NK-92 (cell line): ENCODE measurements around the gene MSMO1.
"Not testable (repeated sequence)": the region's sequence is repeated elsewhere in the genome, so short reads cannot be mapped to it uniquely, and the experiment has no call there.

ENCODE experiments used
- DNase-seq: peaks from one replicate; lab custom pipeline; 2025; ENCODE audit not compliant: unreplicated experiment; lab: John Stamatoyannopoulos, UW

MSMO1 gene

DNA sequence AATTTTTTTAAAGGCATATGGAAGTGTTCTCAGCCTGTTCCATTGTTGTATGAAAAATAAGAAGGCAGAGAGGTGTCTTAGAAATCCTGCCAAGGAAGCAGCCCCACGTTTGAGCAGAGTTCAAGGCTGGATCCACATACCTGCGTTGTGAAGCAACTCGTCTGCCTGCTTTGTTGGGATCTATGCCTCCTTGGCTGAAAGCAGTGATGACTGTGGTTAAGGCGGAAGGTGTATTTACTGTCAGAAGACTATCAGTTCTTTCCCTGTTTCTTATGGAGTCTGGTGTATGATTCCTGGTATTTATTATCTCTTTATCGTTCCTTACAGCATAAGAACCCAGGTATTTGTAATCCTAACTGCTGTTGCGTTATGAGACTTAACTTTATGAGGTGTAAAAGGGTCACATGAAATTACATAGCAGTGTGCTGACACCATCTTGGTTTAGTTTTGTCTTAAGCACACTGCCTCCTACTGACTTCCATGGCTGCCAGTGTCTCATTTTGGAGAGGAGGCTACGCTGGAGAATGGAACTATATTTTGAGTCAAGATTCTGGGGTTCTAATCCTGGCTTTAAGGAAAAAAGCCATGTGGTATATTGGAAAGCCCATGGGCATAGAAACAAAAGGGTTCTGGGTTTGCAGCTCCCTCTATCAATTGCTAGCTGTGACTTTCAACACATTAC, 3.1 kb upstream of the MSMO1 start:
- DNase-seq = no peak

DNA sequence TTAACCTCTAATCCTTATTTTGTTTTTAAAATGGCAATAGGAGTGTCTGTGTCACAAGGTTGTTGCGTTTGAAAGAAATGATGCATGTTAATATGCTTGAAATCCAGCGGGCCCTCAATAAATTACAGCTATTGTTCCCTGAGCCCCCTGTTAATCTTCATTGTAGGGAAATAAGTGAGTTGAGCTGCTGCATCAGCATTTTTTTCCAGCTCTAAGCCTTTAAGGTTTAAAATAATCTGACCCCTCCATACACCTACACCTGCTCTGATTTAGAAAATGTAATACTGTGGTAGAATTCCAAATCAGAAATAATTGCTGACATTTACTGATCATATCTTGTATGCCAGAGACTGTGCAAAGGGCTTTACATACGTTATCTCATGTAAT, 2.6 kb upstream of the MSMO1 start:
- DNase-seq = no peak

DNA sequence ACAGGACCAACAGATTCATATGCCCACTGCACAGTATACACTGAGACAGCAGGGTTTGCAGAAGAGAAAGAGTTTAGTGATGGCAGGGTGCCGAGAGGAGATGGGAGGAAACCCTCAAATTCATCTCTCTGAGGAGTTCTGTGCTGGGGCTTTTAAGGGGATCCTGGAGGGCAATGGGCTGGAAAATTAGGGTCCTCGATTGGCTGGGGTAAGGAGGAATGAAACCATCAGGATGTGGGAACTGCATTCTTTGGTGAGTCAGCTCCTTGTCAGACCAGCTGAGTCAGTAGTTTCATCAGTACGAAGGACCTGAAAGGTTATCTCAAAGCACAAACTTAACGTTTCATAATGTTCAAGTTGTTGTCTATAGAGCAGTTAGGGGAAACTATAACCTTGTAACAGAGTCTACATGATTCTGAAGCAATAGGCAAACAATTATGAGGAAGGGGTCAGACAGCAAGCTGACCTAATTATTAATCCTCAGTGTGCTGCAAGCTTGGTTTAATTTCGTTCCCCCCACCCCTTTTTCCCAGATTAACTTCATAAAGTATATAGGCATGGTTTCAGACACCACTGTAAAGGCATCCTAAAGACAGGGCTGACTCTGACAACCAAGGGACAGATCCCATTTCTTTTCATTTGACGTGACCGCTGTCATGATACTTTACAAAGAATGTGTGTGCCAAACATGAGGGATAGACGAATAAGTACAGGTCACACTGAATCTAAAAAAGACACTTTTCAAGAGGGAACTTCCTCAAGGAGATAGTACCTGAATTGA, 1.5 kb upstream of the MSMO1 start:
- no peak for DNase-seq

DNA sequence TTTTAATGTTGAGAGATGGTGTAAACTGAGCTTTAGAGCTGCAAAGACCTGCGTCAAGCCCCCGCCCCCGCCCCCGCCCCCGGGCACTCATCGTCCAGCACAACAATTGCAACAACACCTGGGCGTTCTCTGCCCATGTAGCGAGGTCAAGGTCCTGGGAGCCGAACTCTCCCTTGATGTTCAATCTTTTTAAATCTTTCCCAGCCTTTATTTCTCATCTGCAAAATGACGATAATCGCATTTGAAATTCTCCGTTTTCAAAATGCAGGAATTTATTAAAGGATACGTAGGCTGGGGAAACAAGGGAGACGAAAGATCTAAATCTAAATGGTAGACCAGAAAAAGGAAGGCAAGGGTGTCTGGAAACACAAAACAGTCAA, 648 bp upstream of the MSMO1 start:
- no peak for DNase-seq

DNA sequence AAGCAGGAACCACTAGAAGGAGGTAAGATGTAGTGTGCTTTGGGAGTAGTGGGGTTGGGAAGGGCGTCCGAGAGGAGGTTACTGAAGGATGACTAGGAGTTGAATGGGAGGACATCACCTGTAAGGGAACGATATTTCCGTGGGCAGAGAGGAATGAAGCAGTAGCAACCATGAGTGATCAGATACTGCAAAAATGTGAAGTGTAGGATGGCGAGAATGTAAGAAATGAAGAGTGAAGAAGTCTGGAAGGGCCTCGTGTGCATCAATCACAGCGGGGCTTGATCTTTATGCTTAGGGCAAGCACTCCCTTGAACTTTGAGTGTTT, 594 bp downstream of the MSMO1 start:
- DNase-seq = no peak

DNA sequence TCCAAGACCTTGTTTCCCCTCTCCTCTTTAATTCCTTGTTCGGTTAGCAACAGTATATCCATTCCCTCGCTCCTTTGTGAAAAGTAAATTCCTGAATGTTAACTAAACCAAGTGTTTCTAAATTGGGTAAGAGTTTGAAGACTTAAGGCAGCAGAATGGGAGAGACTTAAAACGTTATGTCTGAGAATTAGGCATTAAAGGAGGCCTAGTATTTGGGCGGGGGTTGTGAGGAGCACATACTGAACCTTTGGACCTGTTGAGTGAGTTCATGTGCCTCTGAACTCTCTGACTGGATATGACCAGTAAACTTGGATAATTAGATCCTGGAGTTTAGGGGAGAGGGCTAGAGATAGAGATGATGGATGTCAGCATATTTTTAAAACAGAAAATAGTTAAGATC, 1.2 kb downstream of the MSMO1 start:
- DNase-seq = no peak

DNA sequence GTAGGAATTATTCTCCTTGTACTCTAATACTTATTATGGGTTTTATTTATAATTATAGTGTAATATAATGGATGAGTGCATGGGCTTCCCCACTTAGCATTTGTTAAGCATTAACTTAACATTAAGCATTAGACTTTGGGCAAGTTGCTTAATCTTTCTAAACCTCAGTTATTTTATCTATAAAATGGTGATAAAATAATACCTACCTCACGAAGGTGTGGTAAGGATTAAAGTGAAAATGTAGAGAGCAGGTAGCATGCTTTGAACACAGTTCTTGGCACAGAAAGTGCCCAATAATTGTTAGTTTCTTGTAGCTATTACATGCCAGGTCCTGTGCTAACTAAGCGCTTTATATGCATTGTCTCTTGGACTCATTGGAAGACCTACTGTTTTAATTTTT, 2.6 kb downstream of the MSMO1 start:
- DNase-seq = no peak

DNA sequence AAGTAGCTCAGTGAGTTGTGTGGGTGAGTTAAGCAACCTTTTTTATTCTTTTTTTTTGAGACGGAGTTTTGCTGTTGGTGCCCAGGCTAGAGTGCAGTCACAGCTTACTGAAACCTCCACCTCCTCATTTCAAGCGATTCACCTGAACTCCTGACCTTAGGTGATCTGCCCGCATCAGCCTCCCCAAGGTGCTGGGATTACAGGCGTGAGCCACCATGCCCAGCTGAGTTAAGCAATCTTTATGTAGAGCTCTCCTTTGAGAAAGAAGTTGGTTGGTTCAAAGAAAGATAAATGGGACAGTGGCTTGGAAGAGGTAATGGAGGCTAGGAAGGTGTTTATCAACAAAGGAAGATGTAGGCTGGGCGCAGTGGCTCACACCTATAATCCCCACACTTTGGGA, 3.2 kb downstream of the MSMO1 start:
- DNase-seq = no peak

DNA sequence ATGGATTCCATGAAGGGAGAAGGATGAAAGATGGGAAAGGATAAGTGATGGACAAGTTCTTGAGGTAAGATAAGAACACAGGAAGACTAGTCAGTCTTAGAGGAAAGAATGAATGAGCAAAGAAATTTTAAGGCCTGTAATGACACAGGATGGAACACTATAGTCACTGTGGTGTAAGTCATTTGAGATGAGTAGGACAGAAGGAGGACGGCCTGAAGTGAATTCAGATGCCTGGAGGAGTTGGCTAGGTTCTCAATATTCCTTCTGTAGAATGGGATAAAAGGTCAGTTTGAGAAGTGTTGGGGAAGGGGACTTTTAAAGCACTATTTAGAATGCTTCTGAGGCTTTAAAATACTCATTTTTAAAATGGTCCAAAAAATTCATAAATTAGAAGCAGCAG, 3.9 kb downstream of the MSMO1 start:
- DNase-seq = no peak

DNA sequence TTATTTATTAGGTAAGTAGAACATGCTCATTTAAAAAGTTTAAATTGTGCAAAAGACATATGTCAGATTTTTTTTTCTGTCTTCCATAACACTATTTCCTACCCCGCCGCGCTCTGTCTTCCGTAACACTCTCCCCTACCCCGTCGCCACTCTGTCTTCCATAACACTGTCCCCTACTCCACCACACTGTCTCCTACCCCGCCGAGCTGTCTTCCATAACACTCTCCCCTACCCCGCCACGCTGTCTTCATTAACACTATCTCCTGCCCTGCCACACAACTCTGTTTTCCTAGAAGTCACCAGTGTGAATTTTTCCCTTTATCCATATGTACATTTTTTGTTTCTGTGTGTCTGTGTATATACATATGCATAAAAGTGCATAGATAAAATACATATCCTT, 4.4 kb downstream of the MSMO1 start:
- DNase-seq = no peak

DNA sequence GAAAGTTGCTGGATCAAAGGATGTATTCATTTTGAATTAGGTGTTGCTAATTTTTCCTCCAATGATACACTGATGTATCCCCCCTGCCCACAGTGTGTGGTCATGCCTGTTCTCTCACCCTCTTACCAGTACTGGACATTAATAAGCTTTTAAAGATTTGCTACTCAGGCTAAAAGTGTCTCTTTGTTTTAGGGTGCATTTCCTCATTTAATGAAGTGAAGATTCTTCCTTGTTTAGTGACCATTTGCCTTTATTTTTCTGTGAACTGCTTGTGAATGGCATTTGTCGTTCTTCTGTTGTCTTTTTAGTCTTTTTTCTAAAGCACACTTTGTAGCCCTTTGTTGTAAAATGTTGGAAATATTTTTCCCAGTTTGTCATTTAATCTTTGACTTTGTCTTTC, 5.0 kb downstream of the MSMO1 start:
- DNase-seq = no peak

DNA sequence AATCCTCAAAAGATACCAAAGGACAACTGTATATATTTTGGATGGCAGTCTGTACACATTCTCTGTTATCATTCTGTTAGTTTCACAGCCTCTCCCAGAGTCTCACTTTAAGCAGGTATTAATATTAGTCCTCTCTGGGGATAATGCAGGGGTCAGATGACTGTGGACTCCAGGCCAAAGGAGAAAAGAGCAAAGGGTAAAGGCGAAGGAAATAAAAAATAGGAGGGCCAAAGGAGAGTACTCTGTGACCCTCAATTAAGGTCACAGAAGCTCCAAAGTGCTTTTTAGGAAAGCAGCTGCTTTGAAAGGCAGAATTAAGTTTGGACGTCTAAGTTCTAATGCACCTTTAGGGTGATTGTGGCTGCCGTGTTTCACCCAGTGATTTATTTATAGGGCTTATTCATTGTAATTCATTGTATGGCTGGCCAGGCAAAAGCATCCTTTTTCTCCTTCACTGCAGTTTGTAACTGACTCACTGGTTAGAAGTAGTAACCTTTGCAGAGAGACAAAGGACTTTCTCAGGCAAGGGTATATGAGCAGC, 7.8 kb downstream of the MSMO1 start:
- no peak for DNase-seq

DNA sequence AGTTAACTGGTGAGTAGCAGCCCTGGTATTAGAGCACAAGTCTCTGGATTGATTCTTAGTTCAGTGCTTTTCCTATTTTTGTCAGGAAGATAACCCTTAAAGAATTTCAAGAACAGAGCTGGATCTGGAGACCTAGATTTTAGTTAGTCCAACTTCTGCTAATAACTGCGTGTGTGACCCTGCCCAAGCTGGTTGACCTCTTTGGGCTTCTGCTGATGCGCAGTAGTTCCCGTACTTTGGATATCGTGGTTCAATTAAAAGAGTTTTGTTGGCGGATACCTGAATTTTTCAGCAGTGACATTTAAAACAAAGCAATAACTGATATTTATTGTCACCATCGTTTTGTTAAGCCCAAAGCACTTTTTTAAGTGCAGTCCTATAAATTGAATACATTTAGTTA, 9.3 kb downstream of the MSMO1 start:
- DNase-seq = no peak

DNA sequence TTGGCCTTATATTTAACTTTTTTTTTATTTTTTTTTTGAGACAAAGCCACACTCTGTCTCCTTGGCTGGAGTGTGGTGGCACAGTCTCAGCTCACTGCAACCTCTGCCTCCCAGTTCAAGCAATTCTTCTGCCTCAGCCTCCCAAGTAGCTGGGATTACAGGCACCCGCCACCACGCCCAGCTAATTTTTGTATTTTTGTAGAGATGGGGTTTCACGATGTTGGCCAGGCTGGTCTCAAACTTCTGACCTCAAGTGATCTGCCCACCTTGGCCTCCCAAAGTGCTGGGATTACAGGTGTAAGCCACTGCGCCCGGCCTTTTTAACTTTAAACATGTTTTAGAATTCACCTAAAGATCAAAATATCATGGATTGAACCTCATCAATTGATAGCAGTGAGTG, 14.9 kb downstream of the MSMO1 start:
- DNase-seq = not testable (repeated sequence)

DNA sequence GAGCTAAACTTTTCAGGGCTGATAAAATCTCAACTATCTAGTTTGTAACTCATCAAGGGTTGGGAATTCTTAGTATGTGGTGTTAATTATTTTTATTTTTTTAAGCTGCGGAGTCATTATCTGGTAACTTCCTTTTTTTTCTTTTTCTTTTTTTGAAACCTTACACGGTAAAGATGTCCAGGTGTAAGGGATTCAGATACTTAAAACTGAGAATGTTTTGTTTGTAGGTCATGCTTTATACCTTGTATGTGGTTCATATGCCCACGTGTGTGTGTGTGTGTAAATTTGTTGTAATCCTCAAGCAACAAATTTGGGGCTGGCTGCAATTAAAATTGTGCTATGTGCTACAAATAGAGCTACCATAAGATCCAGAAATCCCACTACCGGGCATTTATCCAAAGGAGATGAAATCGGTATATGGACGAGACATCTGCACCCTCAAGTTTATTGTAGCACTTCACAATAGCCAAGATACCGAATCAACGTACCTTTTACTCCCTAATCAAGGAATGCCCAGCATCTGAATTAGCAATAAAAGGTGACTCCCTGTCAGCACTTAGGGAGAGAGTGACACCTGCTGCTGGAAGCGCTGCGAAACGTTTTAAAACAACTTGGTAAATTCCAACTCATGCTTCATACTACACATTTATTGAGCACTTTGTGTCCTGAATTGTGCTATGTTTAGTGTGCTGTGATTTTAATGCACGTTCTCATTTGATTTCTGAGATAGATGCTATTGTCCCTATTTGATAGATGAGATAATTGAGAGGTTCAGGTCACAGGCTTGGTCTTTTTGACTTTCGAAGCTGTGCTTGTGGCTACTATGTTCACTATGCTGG, 16.1 kb downstream of the MSMO1 start:
- DNase-seq = no peak

DNA sequence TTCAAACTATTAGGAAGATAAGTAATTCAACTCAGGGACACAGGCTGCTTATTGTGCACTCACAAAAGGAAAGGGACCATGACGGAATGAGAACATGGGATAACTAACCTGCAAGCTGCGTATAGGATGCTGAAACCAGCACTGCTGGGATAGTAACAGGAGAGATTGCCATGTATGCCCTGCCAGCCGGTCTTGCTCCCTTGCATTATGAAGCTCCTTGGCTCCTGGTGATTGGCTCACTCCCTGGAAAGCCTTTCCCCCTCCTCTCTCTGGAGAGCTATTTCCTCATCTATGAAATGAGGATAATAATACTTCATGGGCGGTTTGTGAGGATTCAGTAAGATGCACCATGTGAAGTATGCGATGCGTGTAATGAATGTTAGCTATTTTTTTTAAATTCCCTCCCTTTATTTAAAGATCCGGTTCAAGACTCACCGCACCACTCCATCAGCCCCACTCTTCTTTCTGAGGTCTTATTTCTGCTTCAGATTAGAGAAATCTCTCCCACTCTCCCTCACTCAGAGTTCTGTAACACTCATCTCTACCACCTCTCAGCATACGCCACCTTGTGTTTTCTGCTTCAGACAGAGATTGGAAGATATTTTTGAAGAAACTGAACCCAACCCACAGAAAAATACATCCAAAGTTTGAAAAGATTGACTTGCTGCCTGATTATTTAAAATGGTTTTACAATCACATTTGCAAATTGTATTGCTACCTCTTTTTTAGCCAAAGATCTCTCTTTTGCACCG, 18.4 kb downstream of the MSMO1 start:
- DNase-seq = no peak

DNA sequence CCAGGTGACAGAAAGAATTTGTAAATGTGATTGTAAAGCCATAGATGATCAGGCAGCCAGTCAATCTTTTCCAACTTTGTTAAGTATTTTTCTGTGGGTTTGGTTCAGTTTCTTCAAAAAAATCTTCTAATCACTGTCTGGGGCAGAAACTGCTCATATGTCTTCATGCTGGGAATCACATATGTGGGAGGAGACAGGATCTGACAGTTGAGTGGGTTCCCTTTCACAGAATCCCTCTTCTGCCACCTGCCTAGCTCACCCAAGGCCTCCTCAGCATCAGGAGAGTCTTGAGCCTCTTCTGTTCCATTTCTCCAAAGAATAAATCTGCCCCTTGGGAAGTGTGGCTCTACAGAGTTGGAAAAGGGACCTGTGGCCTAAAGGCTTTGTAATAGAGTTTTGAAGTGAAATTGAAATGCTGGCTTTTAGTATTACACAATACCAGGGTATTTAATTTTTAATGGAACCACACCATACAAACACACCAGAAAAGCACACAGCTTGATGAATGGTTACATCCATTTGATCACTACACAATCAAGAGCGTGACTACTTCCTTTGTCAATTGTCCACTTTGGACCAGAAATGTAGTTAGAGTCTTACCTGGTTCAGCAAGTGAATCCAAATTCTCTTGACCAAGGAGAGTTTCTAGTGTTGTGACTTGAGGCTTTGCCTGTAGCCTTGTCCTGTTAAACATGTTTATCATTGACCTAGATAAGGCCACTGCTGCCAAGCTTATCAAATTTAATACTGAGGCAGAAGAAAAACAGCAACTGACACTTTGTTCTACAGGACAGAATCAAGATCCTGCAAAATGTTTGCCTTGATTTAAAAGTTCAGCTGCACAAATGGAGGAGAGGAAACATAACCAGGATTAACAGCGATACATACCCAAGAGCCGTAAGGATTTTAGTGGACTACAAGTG, 20.4 kb downstream of the MSMO1 start:
- DNase-seq = no peak

DNA sequence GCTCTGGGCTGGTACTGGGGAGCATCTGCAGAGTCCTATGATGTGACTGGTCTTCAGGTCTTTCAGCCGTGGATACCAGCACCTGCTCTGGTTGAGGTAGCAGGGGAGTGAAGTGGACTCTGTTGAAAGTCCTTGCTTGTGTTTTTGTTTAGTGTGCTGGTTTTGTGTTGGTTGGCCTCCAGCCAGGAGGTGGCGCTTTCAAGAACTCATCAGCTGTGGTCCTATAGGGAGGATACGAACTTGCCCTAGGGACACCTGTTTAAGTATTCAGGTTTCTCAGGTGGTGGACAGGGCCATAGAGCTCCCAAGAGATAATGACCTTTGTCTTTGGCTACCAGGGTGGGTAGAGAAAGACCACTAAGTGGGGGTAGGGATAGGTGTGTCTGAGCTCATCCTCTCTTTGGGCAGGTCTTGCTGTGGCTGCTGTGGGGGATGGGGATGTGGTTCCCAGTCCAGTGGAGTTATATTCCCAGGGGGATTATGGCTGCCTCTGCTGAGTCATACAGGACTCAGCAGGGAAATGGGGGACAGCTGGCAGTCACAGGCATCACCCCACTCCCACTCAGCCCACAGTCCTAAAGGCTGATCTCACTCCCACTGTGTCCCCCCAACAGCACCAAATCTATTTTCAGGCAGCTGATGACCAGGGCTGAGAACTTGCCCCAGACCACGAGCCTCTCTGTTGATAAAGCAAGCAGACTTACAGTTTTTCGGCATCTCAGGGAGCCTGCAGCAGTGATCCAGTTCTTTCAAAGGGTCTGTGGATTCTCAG, 24.1 kb downstream of the MSMO1 start:
- DNase-seq = no peak

DNA sequence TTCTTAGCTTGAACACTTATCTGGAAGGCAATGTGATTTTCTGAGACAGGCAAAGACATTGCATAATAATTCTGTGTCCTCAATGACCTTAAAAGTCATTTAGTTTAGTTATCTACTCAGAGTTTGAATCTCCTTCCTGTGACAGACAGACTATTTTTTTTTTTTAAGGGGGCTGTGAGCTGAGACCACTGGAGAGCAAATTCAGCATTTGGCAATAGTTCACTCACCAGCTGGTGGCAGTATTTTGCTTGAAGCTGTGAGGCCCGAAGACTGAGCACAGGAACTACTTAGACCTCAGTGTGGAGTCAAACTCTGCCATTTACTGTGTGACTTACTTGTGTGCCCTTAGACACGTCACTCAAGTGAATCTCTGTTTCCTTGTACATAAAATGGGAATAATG, 28.4 kb downstream of the MSMO1 start:
- no peak for DNase-seq
